Neural progenitor cell (in vitro differentiated cells): ENCODE results near the gene TRPC4. TPM values are rescaled to one million over a fixed set of nuclear protein-coding genes. Genes with fewer than 3 reads are reported as not detected.

Experiments
- DNase-seq: peaks from one replicate; pipeline ENCODE4 v3.0.0-alpha.2; 2016; ENCODE audit warnings: low spot score
- H2AFZ ChIP-seq: fragments of 200-600 bp; sonication (generic); replicated peaks from 2 replicates; pipeline ENCODE4 v1.6.1; 2016; ENCODE audit warnings: antibody characterized with exemption
- H3F3A ChIP-seq: fragments of 200-600 bp; sonication (generic); 2 replicates; pipeline ENCODE4 v1.6.1; 2016; ENCODE audit warnings: antibody characterized with exemption, low read depth
- H3K27ac ChIP-seq: fragments of 200-600 bp; sonication (generic); 2 replicates; pipeline ENCODE4 v1.5.1; 2016; ENCODE audit warnings: mild to moderate bottlenecking
- H3K27me3 ChIP-seq: fragments of 200-600 bp; sonication (generic); 2 replicates; pipeline ENCODE4 v1.6.1; 2016; ENCODE audit warnings: mild to moderate bottlenecking, moderate library complexity
- H3K36me3 ChIP-seq: fragments of 200-600 bp; sonication (generic); 2 replicates; pipeline ENCODE4 v1.5.1; 2016
- H3K4me1 ChIP-seq: fragments of 200-600 bp; sonication (generic); 2 replicates; pipeline ENCODE4 v1.6.1; 2016; ENCODE audit warnings: mixed run types
- H3K4me2 ChIP-seq: fragments of 200-600 bp; sonication (generic); 2 replicates; pipeline ENCODE4 v1.6.1; 2016
- H3K4me3 ChIP-seq: fragments of 200-600 bp; sonication (generic); 2 replicates; pipeline ENCODE4 v1.5.1; 2016
- H3K79me2 ChIP-seq: fragments of 200-600 bp; sonication (generic); 2 replicates; pipeline ENCODE4 v1.6.1; 2016; ENCODE audit warnings: low read depth
- H3K9ac ChIP-seq: fragments of 200-600 bp; sonication (generic); 2 replicates; pipeline ENCODE4 v1.6.1; 2016
- H3K9me3 ChIP-seq: fragments of 200-600 bp; sonication (generic); 2 replicates; pipeline ENCODE4 v1.5.1; 2016; ENCODE audit warnings: low read depth
- H4K20me1 ChIP-seq: fragments of 200-600 bp; sonication (generic); 2 replicates; pipeline ENCODE4 v1.6.1; 2016; ENCODE audit warnings: low read depth
- H3K27ac Mint-ChIP-seq: 3 replicates; pipeline ENCODE4 v1.8.0; 2021; ENCODE audit warnings: mixed read lengths
- H3K27me3 Mint-ChIP-seq: 2 replicates; pipeline ENCODE4 v1.8.0; 2022; ENCODE audit warnings: low read depth, mild to moderate bottlenecking, inconsistent platforms, moderate library complexity, mixed read lengths; ENCODE audit not compliant: insufficient read depth
- H3K36me3 Mint-ChIP-seq: 3 replicates; pipeline ENCODE4 v1.8.0; 2021; ENCODE audit warnings: mixed read lengths
- H3K4me1 Mint-ChIP-seq: 3 replicates; pipeline ENCODE4 v1.8.0; 2021; ENCODE audit warnings: mixed read lengths
- H3K4me3 Mint-ChIP-seq: 3 replicates; pipeline ENCODE4 v1.8.0; 2021; ENCODE audit warnings: mild to moderate bottlenecking, moderate library complexity, mixed read lengths
- H3K9me3 Mint-ChIP-seq: 3 replicates; pipeline ENCODE4 v1.8.0; 2020; ENCODE audit warnings: mixed read lengths
- EZH2 ChIP-seq: fragments of 200-600 bp; sonication (generic); IDR thresholded peaks from 2 replicates; pipeline ENCODE4 v1.6.1; 2017; ENCODE audit warnings: antibody characterized with exemption, mild to moderate bottlenecking, moderate library complexity
- EZH2phosphoT487 ChIP-seq: fragments of 200-600 bp; sonication (generic); IDR thresholded peaks from 2 replicates; pipeline ENCODE4 v1.6.1; 2017; ENCODE audit warnings: antibody characterized with exemption
- total RNA-seq: library from RNA; depleted of rRNA; stranded (reverse); fragments of >200 nt; gene quantifications from 2 replicates; pipeline ENCODE4 v1.2.3, GENCODE V29; 2015; ENCODE audit warnings: low replicate concordance
- TF ChIP-seq, protein P1 (sequence below): fragments of 200-600 bp; sonication (generic); IDR thresholded peaks from 2 replicates; pipeline ENCODE4 v1.5.1; 2017; ENCODE audit warnings: antibody characterized with exemption, mild to moderate bottlenecking

The TRPC4 gene
- total RNA-seq, 1 donor from 2014 or later: 21.1 TPM

DNA sequence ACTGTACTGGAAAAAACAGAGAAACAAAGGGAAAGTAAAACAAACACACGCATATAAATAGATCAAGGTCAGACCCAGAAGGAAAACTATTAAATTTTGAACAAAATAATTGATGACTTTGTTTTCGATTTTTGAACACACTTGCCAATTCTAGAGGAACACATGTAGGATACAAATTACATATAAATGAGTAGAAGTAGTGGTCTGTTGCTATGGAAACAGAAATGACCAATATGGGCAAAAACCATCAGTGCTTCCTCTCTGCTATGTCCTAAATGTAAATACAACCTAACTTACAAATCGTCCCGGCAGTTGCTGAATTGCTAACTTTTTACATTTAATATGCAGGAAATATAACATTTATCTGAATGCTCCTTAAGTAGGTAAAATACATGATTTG, 205.8 kb downstream of the TRPC4 start:
- Histone ChIP-seq H3K4me2 (no peak overlapping the region), H3K36me3 (no peaks in the 10 kb centered on the region), H2AFZ (no peak overlapping the region), H4K20me1 (no peaks in the 10 kb centered on the region), H3K27me3 (no peaks in the 10 kb centered on the region), H3K9me3 (no peaks in the 10 kb centered on the region), H3K79me2 (no peaks in the 10 kb centered on the region), H3K9ac (no peak overlapping the region), H3K4me1 (no peaks in the 10 kb centered on the region), H3K27ac (no peak overlapping the region), H3F3A (no peaks in the 10 kb centered on the region), H3K4me3 (no peak overlapping the region)
- no peak overlapping the region for H3K27ac Mint-ChIP-seq
- peaks cover 31% of the 10 kb centered on the region for H3K4me1 Mint-ChIP-seq
- H3K9me3 Mint-ChIP-seq: peaks cover 3% of the 10 kb centered on the region
- DNase-seq: no peak
- no peak overlapping the region for H3K4me3 Mint-ChIP-seq
- TF ChIP-seq, protein P1, sequence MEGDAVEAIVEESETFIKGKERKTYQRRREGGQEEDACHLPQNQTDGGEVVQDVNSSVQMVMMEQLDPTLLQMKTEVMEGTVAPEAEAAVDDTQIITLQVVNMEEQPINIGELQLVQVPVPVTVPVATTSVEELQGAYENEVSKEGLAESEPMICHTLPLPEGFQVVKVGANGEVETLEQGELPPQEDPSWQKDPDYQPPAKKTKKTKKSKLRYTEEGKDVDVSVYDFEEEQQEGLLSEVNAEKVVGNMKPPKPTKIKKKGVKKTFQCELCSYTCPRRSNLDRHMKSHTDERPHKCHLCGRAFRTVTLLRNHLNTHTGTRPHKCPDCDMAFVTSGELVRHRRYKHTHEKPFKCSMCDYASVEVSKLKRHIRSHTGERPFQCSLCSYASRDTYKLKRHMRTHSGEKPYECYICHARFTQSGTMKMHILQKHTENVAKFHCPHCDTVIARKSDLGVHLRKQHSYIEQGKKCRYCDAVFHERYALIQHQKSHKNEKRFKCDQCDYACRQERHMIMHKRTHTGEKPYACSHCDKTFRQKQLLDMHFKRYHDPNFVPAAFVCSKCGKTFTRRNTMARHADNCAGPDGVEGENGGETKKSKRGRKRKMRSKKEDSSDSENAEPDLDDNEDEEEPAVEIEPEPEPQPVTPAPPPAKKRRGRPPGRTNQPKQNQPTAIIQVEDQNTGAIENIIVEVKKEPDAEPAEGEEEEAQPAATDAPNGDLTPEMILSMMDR: no peak
- TF ChIP-seq EZH2 (no peak), EZH2phosphoT487 (no peak)
- H3K36me3 Mint-ChIP-seq: peaks cover 19% of the 10 kb centered on the region
- H3K27me3 Mint-ChIP-seq: no peaks in the 10 kb centered on the region

DNA sequence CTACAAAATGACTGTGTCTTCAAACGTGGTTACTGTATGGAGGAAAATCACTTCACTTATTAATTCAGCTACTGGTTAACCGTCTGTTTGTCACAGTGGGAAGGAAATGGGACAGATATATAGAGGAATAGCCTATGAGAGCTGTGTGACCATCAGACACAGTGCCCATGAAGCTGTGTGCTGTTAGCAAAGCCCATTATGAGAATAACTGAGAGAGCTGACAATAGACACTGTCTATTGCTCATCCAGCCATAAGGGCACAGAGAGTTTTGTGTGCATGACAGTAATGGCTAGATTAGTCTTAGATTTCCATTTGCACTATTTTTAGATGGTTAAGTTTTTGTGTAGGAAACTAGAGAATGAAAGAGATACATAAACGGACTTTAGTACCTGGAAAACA, 206.9 kb downstream of the TRPC4 start:
- Mint-ChIP-seq H3K9me3 (peaks cover 3% of the 10 kb centered on the region), H3K27me3 (no peaks in the 10 kb centered on the region), H3K36me3 (peaks cover 15% of the 10 kb centered on the region), H3K4me3 (no peak overlapping the region), H3K4me1 (peaks cover 26% of the 10 kb centered on the region), H3K27ac (no peak overlapping the region)
- Histone ChIP-seq H3K4me1 (no peaks in the 10 kb centered on the region), H3K4me3 (no peak overlapping the region), H3K27me3 (no peaks in the 10 kb centered on the region), H3K27ac (no peak overlapping the region), H2AFZ (no peak overlapping the region), H3K4me2 (no peak overlapping the region), H3K36me3 (no peaks in the 10 kb centered on the region), H4K20me1 (no peaks in the 10 kb centered on the region), H3F3A (no peaks in the 10 kb centered on the region), H3K9me3 (no peaks in the 10 kb centered on the region), H3K9ac (no peak overlapping the region), H3K79me2 (no peaks in the 10 kb centered on the region)
- DNase-seq: no peak
- TF ChIP-seq EZH2 (no peak), EZH2phosphoT487 (no peak)
- TF ChIP-seq, protein P1: no peak

DNA sequence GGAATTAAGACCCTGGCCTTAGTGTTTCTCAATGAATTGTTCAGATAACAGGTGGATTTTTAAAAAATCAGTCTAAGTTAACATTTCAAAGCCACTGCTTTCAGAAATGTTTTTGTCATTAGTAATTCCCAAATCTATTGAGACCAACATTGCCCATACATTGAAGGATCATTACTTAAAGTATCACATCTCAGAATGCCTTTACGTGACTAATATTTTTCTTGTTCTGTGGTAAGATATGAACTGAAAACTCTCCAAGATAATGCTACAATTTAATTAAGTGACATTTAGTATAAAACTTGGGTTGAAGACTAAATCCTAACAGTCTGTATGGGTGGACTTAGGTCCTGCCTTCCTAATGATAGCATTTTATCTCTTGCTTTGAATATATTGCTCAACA, 211.6 kb downstream of the TRPC4 start:
- Histone ChIP-seq H3K9me3 (no peaks in the 10 kb centered on the region), H3K27ac (no peak overlapping the region), H3K4me1 (no peaks in the 10 kb centered on the region), H3K4me3 (no peak overlapping the region), H3K4me2 (no peak overlapping the region), H3K9ac (no peak overlapping the region), H3K27me3 (no peaks in the 10 kb centered on the region), H2AFZ (no peak overlapping the region), H3K79me2 (no peaks in the 10 kb centered on the region), H3F3A (no peaks in the 10 kb centered on the region), H3K36me3 (no peaks in the 10 kb centered on the region), H4K20me1 (no peaks in the 10 kb centered on the region)
- H3K27ac Mint-ChIP-seq: no peak overlapping the region
- H3K4me1 Mint-ChIP-seq: peaks cover under 1% of the 10 kb centered on the region
- no peaks in the 10 kb centered on the region for H3K27me3 Mint-ChIP-seq
- TF ChIP-seq EZH2 (no peak), EZH2phosphoT487 (no peak)
- TF ChIP-seq, protein P1: no peak
- peaks cover 10% of the 10 kb centered on the region for H3K36me3 Mint-ChIP-seq
- DNase-seq: no peak
- no peaks in the 10 kb centered on the region for H3K9me3 Mint-ChIP-seq
- H3K4me3 Mint-ChIP-seq: no peak overlapping the region

DNA sequence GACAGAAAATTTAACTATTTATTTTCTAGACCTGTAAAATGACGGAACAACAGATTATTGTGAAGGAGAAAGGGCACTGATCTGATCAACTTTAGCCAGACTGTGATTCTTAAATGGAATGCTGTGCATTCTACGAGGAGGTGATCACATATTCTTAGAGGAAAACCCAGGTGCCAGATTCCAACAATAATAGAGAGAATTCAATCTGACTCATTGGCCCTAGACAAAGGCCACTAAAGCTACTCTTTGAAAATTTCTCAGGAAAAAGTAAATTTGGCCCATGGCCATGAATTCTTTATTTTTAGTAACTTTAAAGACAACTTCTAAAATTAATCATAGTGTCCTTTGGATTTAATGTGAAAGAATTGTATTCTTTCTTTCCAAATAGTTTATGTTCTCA, 212.4 kb downstream of the TRPC4 start:
- no peak overlapping the region for H3K4me3 ChIP-seq
- Mint-ChIP-seq H3K4me3 (no peak overlapping the region), H3K27ac (no peak overlapping the region), H3K4me1 (peaks cover 5% of the 10 kb centered on the region), H3K9me3 (no peaks in the 10 kb centered on the region), H3K36me3 (peaks cover 11% of the 10 kb centered on the region), H3K27me3 (no peaks in the 10 kb centered on the region)
- TF ChIP-seq, protein P1: no peak
- TF ChIP-seq EZH2: no peak
- no peak for TF ChIP-seq EZH2phosphoT487
- no peaks in the 10 kb centered on the region for H3K9me3 ChIP-seq
- H4K20me1 ChIP-seq: no peaks in the 10 kb centered on the region
- H3K4me1 ChIP-seq: no peaks in the 10 kb centered on the region
- H3K79me2 ChIP-seq: no peaks in the 10 kb centered on the region
- H3K4me2 ChIP-seq: no peak overlapping the region
- no peak overlapping the region for H3K9ac ChIP-seq
- H3K36me3 ChIP-seq: no peaks in the 10 kb centered on the region
- no peaks in the 10 kb centered on the region for H3K27me3 ChIP-seq
- no peak overlapping the region for H3K27ac ChIP-seq
- DNase-seq: no peak
- no peak overlapping the region for H2AFZ ChIP-seq
- H3F3A ChIP-seq: no peaks in the 10 kb centered on the region
